Lower leg skin (tissue), 3 donors: ENCODE data around the gene ANO2.

ENCODE experiments used
- CTCF ChIP-seq, 3 donors: fragments of 450-650 bp; IDR thresholded peaks; one replicate each; pipeline ENCODE4 v1.5.1; 2016; ENCODE audit warnings: antibody characterized with exemption in 3 of 3, mild to moderate bottlenecking in 3 of 3, moderate library complexity in 2 of 3
- POLR2A ChIP-seq, 2 donors: fragments of 450-650 bp; IDR thresholded peaks; one replicate each; pipeline ENCODE4 v1.6.1; 2016 to 2017; ENCODE audit warnings: antibody characterized with exemption in 2 of 2, mild to moderate bottlenecking in 1 of 2, moderate library complexity in 1 of 2

GRCh38 chr12:5973461-5974115, 28.5 kb upstream of the ANO2 start:
- TF ChIP-seq CTCF (IDR thresholded peaks at IDR 0.05) (no peak), POLR2A (IDR thresholded peaks at IDR 0.05) (no peak)
